Natural killer cell (primary cell): Measurements from ENCODE around the gene SYNC. TPM values are rescaled to one million over a fixed set of nuclear protein-coding genes. Genes with fewer than 3 reads are reported as not detected.
A peak's percentile ranks its signal among the peaks of the same experiment; 100 is the strongest.

Experiments used
- ATAC-seq, 3 donors: fragments of 150-1000 bp in 2 of 3; fragments of 200-7000 bp in 1 of 3; cut with Tn5 transposase; 1 replicate in 1 of 3; 2 replicates in 2 of 3; pipeline ENCODE4 v1.10.0; 2021; ENCODE audit warnings: mild to moderate bottlenecking in 2 of 3, moderate library complexity in 2 of 3
- DNase-seq, 2 donors: peaks; one replicate each; pipeline versions ENCODE4 v3.0.0 to v3.0.0-alpha.2; 2013 to 2021; ENCODE audit warnings: mixed read lengths in 1 of 2
- H3K27ac ChIP-seq: one replicate; pipeline ENCODE4 v1.5.1; 2013; ENCODE audit warnings: mild to moderate bottlenecking, low read length
- H3K27me3 ChIP-seq: one replicate; pipeline ENCODE4 v1.6.1; 2013; ENCODE audit warnings: low read length; ENCODE audit not compliant: control insufficient read depth, insufficient read depth
- H3K36me3 ChIP-seq: one replicate; pipeline ENCODE4 v1.6.1; 2013; ENCODE audit warnings: low read length; ENCODE audit not compliant: control insufficient read depth, insufficient read depth
- H3K4me1 ChIP-seq: one replicate; pipeline ENCODE4 v1.6.1; 2013; ENCODE audit warnings: low read length; ENCODE audit not compliant: control insufficient read depth, insufficient read depth
- H3K4me3 ChIP-seq: one replicate; pipeline ENCODE4 v1.5.1; 2013; ENCODE audit warnings: low read length
- H3K9me3 ChIP-seq: one replicate; pipeline ENCODE4 v1.6.1; 2013; ENCODE audit warnings: low read length; ENCODE audit not compliant: control insufficient read depth, insufficient read depth
- H3K27ac Mint-ChIP-seq, 2 donors: one replicate each; pipeline ENCODE4 v1.8.0; 2022; ENCODE audit warnings: mild to moderate bottlenecking in 2 of 2, mixed read lengths in 2 of 2, moderate library complexity in 1 of 2
- H3K27me3 Mint-ChIP-seq, 2 donors: one replicate each; pipeline ENCODE4 v1.8.0; 2022; ENCODE audit warnings: low read depth in 2 of 2, mixed read lengths in 2 of 2
- H3K36me3 Mint-ChIP-seq: one replicate; pipeline ENCODE4 v1.8.0; 2022; ENCODE audit warnings: mixed read lengths
- H3K4me1 Mint-ChIP-seq, 2 donors: one replicate each; pipeline ENCODE4 v1.8.0; 2022; ENCODE audit warnings: mixed read lengths in 2 of 2
- H3K4me3 Mint-ChIP-seq: one replicate; pipeline ENCODE4 v1.8.0; 2022; ENCODE audit warnings: mild to moderate bottlenecking, moderate library complexity, mixed read lengths
- H3K9me3 Mint-ChIP-seq, 2 donors: one replicate each; pipeline ENCODE4 v1.8.0; 2022; ENCODE audit warnings: mixed read lengths in 2 of 2
- WGBS: methylation state at CpG from one replicate; pipeline ENCODE4 v1.1.7; 2013; ENCODE audit warnings: missing lambda C conversion rate; ENCODE audit not compliant: insufficient coverage; 5-methylcytosine and 5-hydroxymethylcytosine counted together
- intact Hi-C: fragments of 100-400 bp; cut with micrococcal nuclease; formaldehyde crosslinking; loops from one replicate; pipeline ENCODE4 v1.14.2; 2022
- total RNA-seq, 4 donors: library from RNA; stranded (reverse); fragments of 120-200 nt in 1 of 4; gene quantifications; one replicate each; pipeline versions ENCODE4 v1.2.3 to v1.2.4, GENCODE V29; 2013 to 2022
- TF ChIP-seq, protein P1 (sequence below): fragments of 200-600 bp; IDR thresholded peaks from one replicate; pipeline ENCODE4 v1.8.0; 2022; ENCODE audit warnings: antibody characterized with exemption

The SYNC gene
- total RNA-seq, result not detected
- not detected for total RNA-seq (2013)

DNA sequence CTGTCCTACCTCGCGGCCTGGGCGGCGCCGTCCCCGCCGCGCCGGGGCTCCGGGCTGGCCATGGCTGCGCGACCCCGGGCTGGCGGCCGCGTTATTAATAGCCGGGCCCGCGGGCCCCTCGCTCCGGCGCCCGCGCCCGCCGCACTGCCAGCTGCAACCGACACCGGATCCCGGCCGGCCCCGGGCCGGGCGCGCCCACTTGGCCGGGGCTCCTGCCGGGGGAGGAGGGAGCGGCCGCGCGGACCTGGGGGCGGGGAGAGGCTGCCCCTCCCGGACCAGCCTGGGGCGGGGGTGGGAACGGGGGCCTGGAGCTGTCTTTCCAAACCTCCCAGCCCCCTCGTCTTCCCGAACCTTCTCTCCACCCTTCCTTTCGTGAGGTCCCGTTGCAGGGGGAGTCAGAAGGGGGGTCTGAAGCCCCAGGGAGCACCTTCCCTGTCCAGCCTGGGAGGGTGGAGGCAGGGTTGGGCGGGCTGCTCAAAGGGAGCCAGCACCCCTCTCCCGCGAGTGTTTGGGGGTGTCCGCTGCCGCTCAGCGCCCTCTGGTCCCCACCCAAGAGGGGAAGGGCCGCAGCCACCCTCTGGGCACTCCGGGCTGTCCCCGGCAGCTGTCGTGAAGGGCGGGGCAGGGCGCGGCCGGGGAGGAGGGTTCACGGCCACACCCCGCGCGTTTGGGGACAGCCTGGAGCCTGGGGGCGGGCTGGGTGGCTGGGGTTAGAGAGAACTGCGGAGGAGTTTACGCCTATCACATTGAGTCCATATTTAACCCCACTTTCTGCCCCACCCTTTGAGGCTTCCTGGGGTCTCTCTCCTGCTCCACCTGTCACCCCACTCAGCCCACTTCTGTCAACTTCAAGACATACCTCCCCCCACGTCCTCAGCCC is at the start of gene SYNC:
TSS of gene SYNC (minus strand) at position 172 of the 880 bp plus-strand sequence. CDS start at position 62, 110 bp downstream.
- H3K9me3 ChIP-seq, result no peaks in the 10 kb centered on the region
- WGBS, result 1% methylated on average over 66 of the region's 70 CpGs
- Mint-ChIP-seq H3K36me3 (no peaks in the 10 kb centered on the region), H3K4me1 (peaks cover 7 to 14% of the 10 kb centered on the region in 2 donors), H3K27me3 (peaks cover 14 to 26% of the 10 kb centered on the region in 2 donors), H3K9me3 (no peaks in the 10 kb centered on the region), H3K27ac (peak within 1 kb of the TSS in 1 of 2 donors; percentile 19), H3K4me3 (peak within 1 kb of the TSS; percentile 72)
- peak in 1 of 2 donors; percentile 11 for DNase-seq
- ATAC-seq, result peak; percentile 38 to 62 (median 58)
- H3K36me3 ChIP-seq, result no peaks in the 10 kb centered on the region
- H3K4me3 ChIP-seq, result peak within 1 kb of the TSS; percentile 22
- TF ChIP-seq, protein P1, sequence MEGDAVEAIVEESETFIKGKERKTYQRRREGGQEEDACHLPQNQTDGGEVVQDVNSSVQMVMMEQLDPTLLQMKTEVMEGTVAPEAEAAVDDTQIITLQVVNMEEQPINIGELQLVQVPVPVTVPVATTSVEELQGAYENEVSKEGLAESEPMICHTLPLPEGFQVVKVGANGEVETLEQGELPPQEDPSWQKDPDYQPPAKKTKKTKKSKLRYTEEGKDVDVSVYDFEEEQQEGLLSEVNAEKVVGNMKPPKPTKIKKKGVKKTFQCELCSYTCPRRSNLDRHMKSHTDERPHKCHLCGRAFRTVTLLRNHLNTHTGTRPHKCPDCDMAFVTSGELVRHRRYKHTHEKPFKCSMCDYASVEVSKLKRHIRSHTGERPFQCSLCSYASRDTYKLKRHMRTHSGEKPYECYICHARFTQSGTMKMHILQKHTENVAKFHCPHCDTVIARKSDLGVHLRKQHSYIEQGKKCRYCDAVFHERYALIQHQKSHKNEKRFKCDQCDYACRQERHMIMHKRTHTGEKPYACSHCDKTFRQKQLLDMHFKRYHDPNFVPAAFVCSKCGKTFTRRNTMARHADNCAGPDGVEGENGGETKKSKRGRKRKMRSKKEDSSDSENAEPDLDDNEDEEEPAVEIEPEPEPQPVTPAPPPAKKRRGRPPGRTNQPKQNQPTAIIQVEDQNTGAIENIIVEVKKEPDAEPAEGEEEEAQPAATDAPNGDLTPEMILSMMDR, result no peak
- peaks cover 13% of the 10 kb centered on the region for H3K4me1 ChIP-seq
- H3K27me3 ChIP-seq, result peaks cover 19% of the 10 kb centered on the region
- intact Hi-C loops, result no loop called here
- H3K27ac ChIP-seq, result no peak within 1 kb of the TSS

DNA sequence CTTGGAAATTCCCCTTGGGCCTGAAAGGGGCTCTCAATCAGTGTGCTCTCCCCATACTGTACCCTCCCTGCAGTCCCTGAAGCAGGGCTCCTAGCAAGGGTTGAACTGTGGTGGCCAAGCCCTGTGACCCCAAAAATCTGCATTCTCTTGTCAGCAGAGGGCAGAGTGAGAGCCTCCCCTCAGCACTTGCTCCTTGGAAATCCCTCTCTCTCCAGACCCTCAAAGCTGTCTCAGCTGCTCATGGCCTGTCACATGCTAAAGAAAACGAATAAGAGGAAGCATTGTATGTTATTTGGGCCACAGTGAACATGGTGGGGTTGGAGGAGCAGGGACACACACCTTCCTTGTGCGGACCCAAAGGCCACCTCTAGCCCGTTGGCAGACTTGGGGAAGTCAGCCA is 47.2 kb upstream of the SYNC start:
- no peaks in the 10 kb centered on the region for H3K27me3 ChIP-seq
- no peak overlapping the region for H3K4me3 Mint-ChIP-seq
- no peak overlapping the region for H3K27ac ChIP-seq
- H3K36me3 ChIP-seq, result no peaks in the 10 kb centered on the region
- H3K4me1 Mint-ChIP-seq, result peaks cover 6 to 11% of the 10 kb centered on the region in 2 donors
- H3K27me3 Mint-ChIP-seq, result peaks cover 13 to 15% of the 10 kb centered on the region in 2 donors
- H3K9me3 ChIP-seq, result no peaks in the 10 kb centered on the region
- WGBS, result 77% methylated on average over 3 of the region's 3 CpGs
- H3K9me3 Mint-ChIP-seq, result no peaks in the 10 kb centered on the region
- ATAC-seq (no peak), DNase-seq (no peak)
- intact Hi-C loops, result no loop called here
- TF ChIP-seq, protein P1, result no peak
- H3K36me3 Mint-ChIP-seq, result no peaks in the 10 kb centered on the region
- H3K4me1 ChIP-seq, result peaks cover 15% of the 10 kb centered on the region
- no peak overlapping the region for H3K27ac Mint-ChIP-seq
- no peak overlapping the region for H3K4me3 ChIP-seq

DNA sequence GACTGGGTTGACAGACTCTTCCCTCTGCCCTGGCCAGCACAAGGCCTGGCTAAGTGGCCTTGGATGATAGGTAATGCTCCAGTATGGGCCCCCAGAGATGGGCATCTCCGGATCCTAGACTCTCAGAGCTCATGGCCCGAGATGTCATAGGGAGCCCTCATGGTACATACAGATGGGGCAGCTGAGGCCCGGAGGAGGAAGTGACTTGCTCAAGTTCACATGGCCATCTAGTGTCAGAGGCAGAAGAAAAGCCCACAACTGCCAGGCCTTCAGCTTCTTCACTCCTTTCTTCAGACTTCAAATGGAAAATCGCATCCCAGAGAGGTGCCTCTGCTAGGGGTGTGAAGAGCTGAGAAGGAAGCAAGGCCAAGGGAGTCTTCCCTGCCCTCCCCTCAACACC is 46.8 kb upstream of the SYNC start:
- no peak for ATAC-seq
- intact Hi-C loops, result no loop called here
- H3K4me1 Mint-ChIP-seq, result peaks cover 3 to 8% of the 10 kb centered on the region in 2 donors

More for the DNA sequence above, 46.8 kb upstream of the SYNC start:
- Histone ChIP-seq H3K4me3 (no peak overlapping the region), H3K4me1 (peaks cover 11% of the 10 kb centered on the region), H3K27me3 (no peaks in the 10 kb centered on the region), H3K36me3 (no peaks in the 10 kb centered on the region), H3K27ac (no peak overlapping the region), H3K9me3 (no peaks in the 10 kb centered on the region)
- Mint-ChIP-seq H3K9me3 (no peaks in the 10 kb centered on the region), H3K36me3 (no peaks in the 10 kb centered on the region), H3K27ac (no peak overlapping the region), H3K4me3 (no peak overlapping the region), H3K27me3 (peaks cover 13 to 15% of the 10 kb centered on the region in 2 donors)
- WGBS, result 98% methylated on average over 3 of the region's 4 CpGs
- TF ChIP-seq, protein P1, result no peak
- no peak for DNase-seq
